Stimulated activated naive CD4-positive, alpha-beta T cell treated with Interleukin-2 at 50 U/mL for 16 hours (primary cell): Measurements from ENCODE around the gene SMIM21.
A peak's percentile ranks its signal among the peaks of the same experiment; 100 is the strongest.

Source experiments
- DNase-seq: peaks from one replicate; lab custom pipeline; 2025; lab: John Stamatoyannopoulos, UW

SMIM21 gene

GRCh38 chr18:75422341-75422910, 5.1 kb downstream of the SMIM21 start:
- DNase-seq: no peak

GRCh38 chr18:75421656-75422055, 5.8 kb downstream of the SMIM21 start:
- no peak for DNase-seq

GRCh38 chr18:75418293-75419005, 9.1 kb downstream of the SMIM21 start:
- no peak for DNase-seq

- DNase-seq: no peak
Measured at GRCh38 chr18:75410611-75411010, 16.9 kb downstream of the SMIM21 start.

GRCh38 chr18:75409806-75410205, 17.7 kb downstream of the SMIM21 start:
- no peak for DNase-seq

GRCh38 chr18:75408554-75409506, 18.7 kb downstream of the SMIM21 start:
- peak; percentile 25 for DNase-seq

GRCh38 chr18:75407468-75408437, 19.8 kb downstream of the SMIM21 start:
- no peak for DNase-seq

GRCh38 chr18:75406491-75407445, 20.7 kb downstream of the SMIM21 start:
- DNase-seq: no peak

GRCh38 chr18:75405351-75405750, 22.2 kb downstream of the SMIM21 start:
- DNase-seq: no peak

GRCh38 chr18:75400366-75400765, 27.1 kb downstream of the SMIM21 start:
- no peak for DNase-seq

GRCh38 chr18:75395137-75395536, 32.4 kb downstream of the SMIM21 start:
- no peak for DNase-seq

- DNase-seq: no peak
Measured at GRCh38 chr18:75393721-75394120, 33.8 kb downstream of the SMIM21 start.

GRCh38 chr18:75392226-75392578, 35.3 kb downstream of the SMIM21 start:
- no peak for DNase-seq

GRCh38 chr18:75391279-75392225, 36.0 kb downstream of the SMIM21 start:
- DNase-seq: no peak

- DNase-seq: no peak
Measured at GRCh38 chr18:75390854-75391253, 36.6 kb downstream of the SMIM21 start.

- no peak for DNase-seq
Measured at GRCh38 chr18:75384144-75384543, 43.4 kb downstream of the SMIM21 start.

GRCh38 chr18:75378376-75379315, 48.9 kb downstream of the SMIM21 start:
- DNase-seq: no peak

- no peak for DNase-seq
Measured at GRCh38 chr18:75377926-75378325, 49.6 kb downstream of the SMIM21 start.
